HCT116 (cell line): ENCODE measurements around the gene AKAP13. TPM values are rescaled to one million over a fixed set of nuclear protein-coding genes. Genes with fewer than 3 reads are reported as not detected.

Experiments used
- ATAC-seq: fragments of 200-7000 bp; cut with Tn5 transposase; 2 replicates; pipeline ENCODE4 v1.9.1; 2020; ENCODE audit warnings: mild to moderate bottlenecking, moderate library complexity
- BruUV-seq: library from RNA; stranded (reverse); fragments of 400-500 nt; replicated peaks from 2 replicates; lab custom pipeline; 2021; lab: Mats Ljungman, UMichigan
- CTCF ChIA-PET: fragments of 300-600 bp; sonication (Branson Sonifier 250); formaldehyde crosslinking; loops from one replicate; lab custom pipeline; 2021; ENCODE audit warnings: antibody characterized with exemption; lab: Charles Lee
- POLR2A ChIA-PET: fragments of 300-600, 350-600 bp; sonication (Branson Sonifier 250); formaldehyde crosslinking; loops from one replicate; lab custom pipeline; 2021; ENCODE audit warnings: antibody characterized with exemption; lab: Charles Lee
- RAD21 ChIA-PET, 2 experiments: fragments of 300-600 bp; sonication (Branson Sonifier 250); formaldehyde crosslinking; loops; one replicate each; lab custom pipeline; 2023; ENCODE audit warnings: low total read pairs in 2 of 2; ENCODE audit not compliant: uncharacterized antibody in 2 of 2, unreplicated experiment in 2 of 2, low non-redundant PET in 1 of 2; lab: Charles Lee
- DNase-seq: peaks from one replicate; pipeline ENCODE4 v3.0.0-alpha.2; 2010; ENCODE audit warnings: low read depth, low spot score
- H2AFZ ChIP-seq: fragments of 200-600 bp; shearing (Covaris generic), sonication (generic); 2 replicates; pipeline ENCODE4 v1.6.1; 2017; ENCODE audit warnings: low read depth, mixed run types, mixed read lengths, antibody characterized with exemption, low read length; ENCODE audit not compliant: poor library complexity, severe bottlenecking
- H3K27ac ChIP-seq: 2 replicates; pipeline ENCODE4 v1.5.1; 2012; ENCODE audit warnings: low read depth, low read length
- H3K27me3 ChIP-seq: fragments of 200-600 bp; sonication (generic); 2 replicates; pipeline ENCODE4 v1.6.1; 2016; ENCODE audit warnings: mixed run types, low read length, mixed read lengths; ENCODE audit not compliant: insufficient read depth
- H3K36me3 ChIP-seq, 2 experiments: fragments of 200-500 bp in 1 of 2; fragments of 200-600 bp in 1 of 2; sonication (Bioruptor generic) in 1 of 2; sonication (generic) in 1 of 2; 2 replicates each; pipeline versions ENCODE4 v1.5.1 to v1.6.1; 2014 to 2016; ENCODE audit warnings: low read length in 2 of 2, inconsistent platforms in 1 of 2, mixed read lengths in 1 of 2, mixed run types in 1 of 2; ENCODE audit not compliant: insufficient read depth in 2 of 2, control insufficient read depth in 1 of 2
- H3K4me1 ChIP-seq, 2 experiments: fragments of 200-600 bp in 1 of 2; sonication (generic) in 1 of 2; 2 replicates each; pipeline versions ENCODE4 v1.5.1 to v1.6.1; 2012 to 2017; ENCODE audit warnings: low read length in 2 of 2, inconsistent platforms in 1 of 2, mild to moderate bottlenecking in 1 of 2, mixed read lengths in 1 of 2, mixed run types in 1 of 2, moderate library complexity in 1 of 2; ENCODE audit not compliant: insufficient read depth in 2 of 2, control insufficient read depth in 1 of 2
- H3K4me2 ChIP-seq: fragments of 200-600 bp; sonication (generic); 2 replicates; pipeline ENCODE4 v1.6.1; 2017; ENCODE audit warnings: mixed run types, low read length, mixed read lengths
- H3K4me3 ChIP-seq, 2 experiments: fragments of 200-600 bp in 1 of 2; sonication (generic) in 1 of 2; replicated peaks in 1 of 2; 2 replicates each; pipeline ENCODE4 v1.5.1; 2011 to 2016; ENCODE audit warnings: low read length in 2 of 2, control low read depth in 1 of 2, low read depth in 1 of 2, mild to moderate bottlenecking in 1 of 2, mixed read lengths in 1 of 2, mixed run types in 1 of 2
- H3K79me2 ChIP-seq: fragments of 200-600 bp; sonication (generic); 2 replicates; pipeline ENCODE4 v1.6.1; 2017; ENCODE audit warnings: mild to moderate bottlenecking, mixed run types, low read length, moderate library complexity, mixed read lengths; ENCODE audit not compliant: insufficient read depth
- H3K9ac ChIP-seq: fragments of 200-600 bp; sonication (generic); 2 replicates; pipeline ENCODE4 v1.6.1; 2016; ENCODE audit warnings: low read length, mixed read lengths
- H3K9me2 ChIP-seq: fragments of 200-600 bp; sonication (generic), shearing (Covaris generic); 2 replicates; pipeline ENCODE4 v1.6.1; 2017; ENCODE audit warnings: mixed run types, mild to moderate bottlenecking, moderate library complexity; ENCODE audit not compliant: insufficient read depth
- H3K9me3 ChIP-seq, 2 experiments: fragments of 200-500 bp in 1 of 2; fragments of 200-600 bp in 1 of 2; sonication (Bioruptor generic) in 1 of 2; sonication (generic) in 1 of 2; 2 replicates each; pipeline ENCODE4 v1.6.1; 2014 to 2017; ENCODE audit warnings: low read length in 2 of 2, mixed read lengths in 2 of 2, inconsistent platforms in 1 of 2, low read depth in 1 of 2, mild to moderate bottlenecking in 1 of 2, mixed run types in 1 of 2, moderate library complexity in 1 of 2; ENCODE audit not compliant: control insufficient read depth in 1 of 2, insufficient read depth in 1 of 2
- H4K20me1 ChIP-seq: fragments of 200-600 bp; sonication (generic), shearing (Covaris generic); 2 replicates; pipeline ENCODE4 v1.6.1; 2017; ENCODE audit warnings: mixed run types, mild to moderate bottlenecking, moderate library complexity; ENCODE audit not compliant: insufficient read depth
- ATF3 ChIP-seq: IDR thresholded peaks from 2 replicates; pipeline ENCODE4 v1.6.1; 2012
- CBX3 ChIP-seq: IDR thresholded peaks from 2 replicates; pipeline ENCODE4 v1.6.1; 2012; ENCODE audit warnings: low read depth
- EGR1 ChIP-seq: IDR thresholded peaks from 2 replicates; pipeline ENCODE4 v1.6.1; 2012; ENCODE audit warnings: low read depth
- ELF1 ChIP-seq: IDR thresholded peaks from 2 replicates; pipeline ENCODE4 v1.6.1; 2012; ENCODE audit warnings: low read depth, borderline replicate concordance
- EZH2 ChIP-seq: fragments of 200-600 bp; sonication (generic); IDR thresholded peaks from 2 replicates; pipeline ENCODE4 v1.6.1; 2017; ENCODE audit warnings: antibody characterized with exemption, mixed run types
- EZH2phosphoT487 ChIP-seq: fragments of 200-600 bp; IDR thresholded peaks from 2 replicates; pipeline ENCODE4 v1.6.1; 2018; ENCODE audit warnings: antibody characterized with exemption, borderline replicate concordance
- FOSL1 ChIP-seq: IDR thresholded peaks from 2 replicates; pipeline ENCODE4 v1.6.1; 2012; ENCODE audit warnings: low read depth
- MAX ChIP-seq: IDR thresholded peaks from 2 replicates; pipeline ENCODE4 v1.6.1; 2012
- POLR2A ChIP-seq: IDR thresholded peaks from 2 replicates; pipeline ENCODE4 v1.7.0; 2011; ENCODE audit warnings: borderline replicate concordance; ENCODE audit not compliant: insufficient read depth, insufficient read length; ENCODE audit errors: extremely low read depth
- POLR2AphosphoS5 ChIP-seq: IDR thresholded peaks from 2 replicates; pipeline ENCODE4 v1.6.1; 2011; ENCODE audit warnings: mild to moderate bottlenecking, low read depth, low read length, moderate library complexity
- RAD21 ChIP-seq: IDR thresholded peaks from 2 replicates; pipeline ENCODE4 v1.6.1; 2012; ENCODE audit warnings: low read depth, mild to moderate bottlenecking
- REST ChIP-seq: IDR thresholded peaks from 2 replicates; pipeline ENCODE4 v1.6.1; 2012; ENCODE audit warnings: low read depth
- SIN3A ChIP-seq: IDR thresholded peaks from 2 replicates; pipeline ENCODE4 v1.6.1; 2012; ENCODE audit warnings: low read depth
- SP1 ChIP-seq: IDR thresholded peaks from 2 replicates; pipeline ENCODE4 v1.6.1; 2012; ENCODE audit warnings: low read depth
- SRF ChIP-seq: IDR thresholded peaks from 2 replicates; pipeline ENCODE4 v1.6.1; 2012; ENCODE audit warnings: low read depth
- YY1 ChIP-seq: IDR thresholded peaks from 2 replicates; pipeline ENCODE4 v1.6.1; 2011; ENCODE audit warnings: low read length, low read depth, moderate library complexity, mild to moderate bottlenecking; ENCODE audit not compliant: insufficient replicate concordance; ENCODE audit errors: extremely low read depth
- intact Hi-C: fragments of 100-400 bp; cut with micrococcal nuclease; formaldehyde crosslinking; loops from 2 replicates; pipeline ENCODE4 v1.10.0; 2022
- total RNA-seq: library from RNA; stranded (reverse); gene quantifications from one replicate; pipeline ENCODE4 v1.2.1, GENCODE V29; 2021; ENCODE audit not compliant: unreplicated experiment

AKAP13 gene
- total RNA-seq, 1 experiment from 2014 or later, result 43.1 TPM

DNA sequence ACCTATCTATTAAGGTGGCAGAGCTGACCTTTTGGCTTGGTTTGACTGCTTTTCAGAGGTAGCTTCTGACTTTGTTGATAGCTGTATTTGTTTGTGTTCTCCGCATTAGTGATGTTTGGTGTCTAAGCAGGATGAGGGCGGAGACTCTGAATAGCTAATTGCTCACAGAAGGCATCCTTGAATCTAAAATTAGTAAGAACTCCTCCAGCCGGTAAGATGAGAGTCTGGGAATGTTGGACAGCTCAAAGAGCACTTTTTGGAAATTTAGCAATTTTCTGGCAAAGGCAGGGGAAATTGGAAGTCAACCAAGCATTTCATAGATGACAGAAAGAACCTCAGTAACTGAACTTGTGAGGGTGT lies 240.3 kb downstream of the AKAP13 start (continued):
- TF ChIP-seq ATF3 (no peak), MAX (no peak)

DNA sequence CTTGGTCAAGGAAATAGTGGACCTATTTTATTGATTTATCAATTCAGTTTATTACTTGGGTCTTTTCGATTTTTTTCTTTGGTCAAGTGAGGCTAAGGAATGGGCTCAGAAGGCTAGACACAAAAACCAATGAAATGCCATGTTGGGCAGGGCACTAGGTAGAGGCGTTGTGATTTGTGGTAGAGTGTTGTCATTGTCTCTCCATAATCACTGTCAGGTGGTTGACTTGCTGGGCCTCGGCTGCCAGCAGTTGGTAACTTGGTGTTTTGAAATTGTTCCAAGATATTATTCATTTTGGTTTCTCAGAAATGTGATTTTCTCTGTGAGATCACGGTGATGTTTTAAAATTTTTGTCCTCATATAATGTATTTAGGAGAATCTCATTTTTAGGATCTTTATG lies 240.7 kb downstream of the AKAP13 start:
- ChIA-PET RAD21 (no interaction called here), POLR2A (no interaction called here), CTCF (no interaction called here)
- Histone ChIP-seq H3K9me3 (no peaks in the 10 kb centered on the region), H3K9ac (no peak overlapping the region), H3K4me3 (no peak overlapping the region), H3K4me1 (no peaks in the 10 kb centered on the region; a peak in 1 of 4 replicates), H3K27ac (no peak overlapping the region), H3K79me2 (no peaks in the 10 kb centered on the region), H2AFZ (no peak overlapping the region), H3K27me3 (no peaks in the 10 kb centered on the region), H4K20me1 (no peaks in the 10 kb centered on the region), H3K9me2 (no peaks in the 10 kb centered on the region), H3K4me2 (no peak overlapping the region), H3K36me3 (no peaks in the 10 kb centered on the region)
- intact Hi-C loops, result loop anchor here (1.0 kb wide), 1 partner anchor 12 kb away; no protein-coding TSS in a partner anchor
- no TSS peak for BruUV-seq
- no peak for TF ChIP-seq ELF1
- no peak for DNase-seq
- no peak for ATAC-seq

- POLR2A ChIA-PET, result no interaction called here
- DNase-seq (no peak), ATAC-seq (no peak)
Observed at GRCh38 chr15:85622221-85622831, 241.9 kb downstream of the AKAP13 start.

More at GRCh38 chr15:85622221-85622831, 241.9 kb downstream of the AKAP13 start:
- Histone ChIP-seq H3K27me3 (no peaks in the 10 kb centered on the region), H3K4me1 (no peaks in the 10 kb centered on the region; a peak in 1 of 4 replicates), H3K9me2 (no peaks in the 10 kb centered on the region), H3K36me3 (no peaks in the 10 kb centered on the region), H3K4me2 (no peak overlapping the region), H2AFZ (no peak overlapping the region), H3K4me3 (no peak overlapping the region), H4K20me1 (no peaks in the 10 kb centered on the region)
- CTCF ChIA-PET, result no interaction called here
- RAD21 ChIA-PET, result no interaction called here
- TF ChIP-seq REST (no peak), ELF1 (no peak), FOSL1 (no peak), EGR1 (no peak), EZH2phosphoT487 (no peak), MAX (no peak), YY1 (no peak), EZH2 (no peak), POLR2A (no peak), RAD21 (no peak), CBX3 (no peak), POLR2AphosphoS5 (no peak), SRF (no peak), SP1 (no peak), SIN3A (no peak)
- TF ChIP-seq, all 23 proteins: peak for 0
- BruUV-seq, result no TSS peak
- Histone ChIP-seq H3K79me2 (no peaks in the 10 kb centered on the region), H3K27ac (no peak overlapping the region), H3K9me3 (no peaks in the 10 kb centered on the region), H3K9ac (no peak overlapping the region)
- intact Hi-C loops, result no loop called here
